ENCODE measurements around the gene RNU7-1. TPM values are rescaled to one million over a fixed set of nuclear protein-coding genes. Genes with fewer than 3 reads are reported as not detected.

Gene RNU7-1
- total RNA-seq, 1 donor from 2014 or later, result not detected

- no peak for DNase-seq (ENCODE audit: low spot score)
- no peaks in the 10 kb centered on the region for H3K9me3 Mint-ChIP-seq (ENCODE audit: unreplicated experiment)
- peaks cover 4% of the 10 kb centered on the region for H3K36me3 Mint-ChIP-seq (ENCODE audit: low read depth, unreplicated experiment)
- H3K4me1 Mint-ChIP-seq (ENCODE audit: unreplicated experiment), result peaks cover 41% of the 10 kb centered on the region
- no peak overlapping the region for H3K27ac Mint-ChIP-seq (ENCODE audit: unreplicated experiment)
- TF ChIP-seq CTCF (IDR thresholded peaks at IDR 0.05; ENCODE audit: unreplicated experiment), result no peak
- peaks cover 19% of the 10 kb centered on the region for H3K27me3 Mint-ChIP-seq (ENCODE audit: unreplicated experiment)
- no peak overlapping the region for H3K4me3 Mint-ChIP-seq (ENCODE audit: unreplicated experiment)
Observed at GRCh38 chr12:6919588-6919987, 24.0 kb upstream of the RNU7-1 start.

GRCh38 chr12:6921539-6921938 is 22.1 kb upstream of the RNU7-1 start:
- peaks cover 49% of the 10 kb centered on the region for H3K4me1 Mint-ChIP-seq (ENCODE audit: unreplicated experiment)
- peak overlapping the region; percentile 52 for H3K27ac Mint-ChIP-seq (ENCODE audit: unreplicated experiment)
- TF ChIP-seq CTCF (IDR thresholded peaks at IDR 0.05; ENCODE audit: unreplicated experiment), result no peak
- no peak overlapping the region for H3K4me3 Mint-ChIP-seq (ENCODE audit: unreplicated experiment)
- no peak for DNase-seq (ENCODE audit: low spot score)
- peaks cover 18% of the 10 kb centered on the region for H3K27me3 Mint-ChIP-seq (ENCODE audit: unreplicated experiment)
- H3K36me3 Mint-ChIP-seq (ENCODE audit: low read depth, unreplicated experiment), result peaks cover 5% of the 10 kb centered on the region
- no peaks in the 10 kb centered on the region for H3K9me3 Mint-ChIP-seq (ENCODE audit: unreplicated experiment)

- no peak for TF ChIP-seq CTCF (IDR thresholded peaks at IDR 0.05; ENCODE audit: unreplicated experiment)
- Mint-ChIP-seq H3K9me3 (ENCODE audit: unreplicated experiment) (no peaks in the 10 kb centered on the region), H3K4me3 (ENCODE audit: unreplicated experiment) (no peak overlapping the region), H3K27ac (ENCODE audit: unreplicated experiment) (peak overlapping the region; percentile 89), H3K4me1 (ENCODE audit: unreplicated experiment) (peaks cover 57% of the 10 kb centered on the region), H3K36me3 (ENCODE audit: low read depth, unreplicated experiment) (peaks cover 12% of the 10 kb centered on the region), H3K27me3 (ENCODE audit: unreplicated experiment) (peaks cover 25% of the 10 kb centered on the region)
- DNase-seq (ENCODE audit: low spot score), result no peak
Observed at GRCh38 chr12:6921996-6922946, 21.3 kb upstream of the RNU7-1 start.

GRCh38 chr12:6923003-6923732 is 20.4 kb upstream of the RNU7-1 start:
- H3K4me3 Mint-ChIP-seq (ENCODE audit: unreplicated experiment), result no peak overlapping the region
- no peaks in the 10 kb centered on the region for H3K9me3 Mint-ChIP-seq (ENCODE audit: unreplicated experiment)
- peak overlapping the region; percentile 89 for H3K27ac Mint-ChIP-seq (ENCODE audit: unreplicated experiment)
- no peak for TF ChIP-seq CTCF (IDR thresholded peaks at IDR 0.05; ENCODE audit: unreplicated experiment)
- DNase-seq (ENCODE audit: low spot score), result no peak
- peaks cover 12% of the 10 kb centered on the region for H3K36me3 Mint-ChIP-seq (ENCODE audit: low read depth, unreplicated experiment)
- peaks cover 26% of the 10 kb centered on the region for H3K27me3 Mint-ChIP-seq (ENCODE audit: unreplicated experiment)
- peaks cover 57% of the 10 kb centered on the region for H3K4me1 Mint-ChIP-seq (ENCODE audit: unreplicated experiment)
